IPS-18c (cell line): ENCODE measurements around the gene MGAM2.
"Not testable (repeated sequence)": the region's sequence is repeated elsewhere in the genome, so short reads cannot be mapped to it uniquely, and the experiment has no call there.

Experiments used
- H3K4me3 ChIP-seq: 2 replicates; pipeline ENCODE4 v1.7.0; 2013; ENCODE audit warnings: low read depth, mild to moderate bottlenecking, low read length, moderate library complexity; ENCODE audit not compliant: insufficient read depth
- H3K9me3 ChIP-seq: one replicate; pipeline ENCODE4 v1.6.1; 2013; ENCODE audit warnings: mild to moderate bottlenecking, low read length, moderate library complexity; ENCODE audit not compliant: control insufficient read depth, insufficient read depth

The MGAM2 gene

DNA sequence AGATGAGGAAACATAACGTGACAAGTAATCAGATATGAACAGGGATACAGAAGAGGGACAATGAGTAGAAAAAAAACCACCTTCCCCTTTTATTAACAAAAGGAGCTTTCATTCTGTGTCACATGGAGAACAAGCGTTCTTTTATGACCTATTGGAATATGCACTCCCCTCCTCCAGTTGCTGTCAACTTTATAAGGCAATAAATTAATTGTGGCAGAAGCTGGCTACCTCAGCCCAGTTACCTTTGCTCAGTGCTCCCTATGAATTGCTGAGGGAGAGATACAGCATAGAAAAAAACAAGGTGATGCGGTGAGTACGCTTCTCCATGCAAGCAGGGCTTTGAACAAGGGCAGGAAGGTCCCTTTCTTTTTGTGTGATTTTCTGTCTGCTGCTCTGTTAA lies at the start of gene MGAM2:
Gene MGAM2, plus strand, starts transcription at position 220 of the 400 bp plus-strand sequence. CDS start 5,156 bp downstream, outside the sequence.
- Histone ChIP-seq H3K4me3 (no peak within 1 kb of the TSS), H3K9me3 (no peaks in the 10 kb centered on the region)

DNA sequence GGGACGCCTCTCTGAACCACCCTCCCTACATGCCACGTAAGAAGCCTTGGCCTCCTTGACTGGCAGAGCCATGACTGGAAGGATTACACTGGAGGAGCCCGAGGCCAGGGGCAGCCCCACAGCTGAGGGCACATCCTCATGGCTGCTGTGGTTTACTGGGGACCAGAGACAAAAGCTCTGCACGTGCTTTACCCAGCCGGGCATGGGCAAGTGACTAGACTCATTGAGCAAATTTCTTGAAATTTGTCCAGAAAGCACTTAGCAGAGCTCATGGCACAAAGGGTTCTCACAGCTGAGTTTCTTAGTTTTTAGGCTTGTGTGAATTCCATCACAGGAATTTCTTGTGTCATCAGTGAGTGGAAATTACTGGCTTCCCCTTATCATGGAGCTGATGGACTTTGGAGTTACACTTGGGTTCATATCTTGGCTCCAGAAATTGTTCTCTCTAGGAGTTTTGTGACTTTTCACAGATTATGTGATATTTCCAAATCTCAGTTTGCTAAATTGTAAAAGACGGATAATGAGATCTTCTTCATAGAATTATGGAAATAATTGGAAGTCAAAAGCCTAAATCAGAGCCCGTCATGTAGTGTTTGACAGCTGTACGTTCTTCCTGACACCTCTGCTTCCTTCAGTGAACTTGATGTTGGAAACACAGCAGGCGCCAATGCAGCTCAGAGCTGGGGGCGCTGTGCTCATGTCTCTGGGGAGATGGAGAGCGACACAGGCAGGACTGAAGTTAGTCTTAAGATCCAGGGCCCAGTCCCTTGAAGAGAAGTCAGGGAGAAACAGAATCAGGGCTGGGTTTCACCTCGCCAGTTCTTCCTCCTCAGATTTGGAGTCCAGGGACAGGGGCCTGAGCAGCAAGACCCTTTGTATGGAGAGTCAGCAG lies 47.7 kb upstream of the MGAM2 start:
- peaks cover 2% of the 10 kb centered on the region for H3K9me3 ChIP-seq
- H3K4me3 ChIP-seq, result no peak overlapping the region

DNA sequence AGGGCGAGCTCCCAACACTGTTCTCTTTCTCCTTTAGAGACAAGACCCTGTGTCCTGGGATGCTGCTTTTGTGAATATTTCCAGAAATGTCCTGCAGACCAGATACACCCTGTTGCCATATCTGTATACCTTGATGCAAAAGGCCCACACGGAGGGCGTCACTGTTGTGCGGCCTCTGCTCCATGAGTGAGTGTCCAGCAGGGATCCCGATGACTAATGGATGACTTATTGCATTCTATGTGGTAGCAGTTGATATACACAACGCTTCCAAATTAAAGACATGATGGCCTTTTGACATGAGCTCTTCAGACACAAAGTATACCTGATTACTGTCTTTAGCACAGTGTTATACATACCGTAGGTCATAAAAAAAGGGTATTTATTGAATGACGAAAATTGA lies 45.0 kb upstream of the MGAM2 start:
- no peak overlapping the region for H3K4me3 ChIP-seq
- no peaks in the 10 kb centered on the region for H3K9me3 ChIP-seq

DNA sequence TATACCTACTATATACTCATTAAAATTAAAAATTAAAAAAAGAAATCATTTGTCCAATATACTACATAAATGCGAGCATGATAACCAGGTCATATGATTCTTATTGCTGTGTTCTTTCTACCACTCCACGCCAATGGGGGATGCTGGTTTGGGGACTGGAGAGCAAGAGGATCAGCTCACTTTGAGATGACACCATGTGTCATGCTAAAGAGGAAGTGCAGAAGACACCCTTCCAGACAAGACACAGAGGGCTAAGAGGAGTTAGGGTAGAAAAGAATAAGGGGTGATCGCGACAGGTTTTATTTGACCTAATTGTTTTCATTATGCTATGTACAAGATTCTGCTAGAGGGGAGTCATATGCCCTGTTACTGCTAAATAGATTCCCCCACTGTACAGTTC lies 33.8 kb upstream of the MGAM2 start:
- H3K4me3 ChIP-seq, result no peak overlapping the region
- no peaks in the 10 kb centered on the region for H3K9me3 ChIP-seq

DNA sequence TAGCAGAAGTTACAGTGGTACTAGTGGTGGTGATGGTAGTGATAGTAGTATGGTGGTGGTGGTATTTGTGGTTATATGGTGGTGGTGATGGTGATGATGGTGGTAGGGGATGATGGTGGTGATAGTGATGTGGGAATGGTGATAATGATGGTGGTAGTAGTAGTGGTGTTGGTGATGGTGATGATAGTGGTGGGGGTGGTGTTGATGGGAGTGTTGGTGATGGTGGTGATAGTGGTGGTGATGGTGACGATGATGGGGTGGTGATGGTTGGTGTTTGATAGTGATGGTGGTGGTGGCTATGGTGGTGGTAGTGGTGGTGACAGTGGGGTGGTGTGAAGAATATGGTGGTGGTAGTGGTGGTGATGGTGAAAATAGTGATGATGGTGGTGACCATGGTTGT lies 27.9 kb upstream of the MGAM2 start:
- no peak overlapping the region for H3K4me3 ChIP-seq
- H3K9me3 ChIP-seq, result no peaks in the 10 kb centered on the region

DNA sequence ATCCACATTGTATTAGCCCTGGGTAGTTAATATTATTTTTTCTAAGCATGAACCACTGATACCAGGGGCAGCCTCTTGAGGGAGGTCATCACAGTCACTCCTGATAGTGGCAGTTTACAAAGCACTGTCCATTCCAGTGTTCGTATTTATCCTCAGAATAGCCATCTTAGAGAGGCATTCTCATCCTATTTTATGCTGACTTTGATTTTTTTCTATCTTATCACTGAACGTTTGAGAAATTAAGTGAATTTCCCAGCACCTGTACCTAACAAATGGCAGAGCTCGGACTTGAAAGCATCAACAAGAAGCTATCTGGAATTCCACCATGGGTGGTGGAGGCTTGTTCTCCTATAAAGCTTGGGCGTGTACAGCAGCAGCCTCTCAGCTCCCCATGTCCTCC lies 26.1 kb upstream of the MGAM2 start:
- Histone ChIP-seq H3K9me3 (no peaks in the 10 kb centered on the region), H3K4me3 (no peak overlapping the region)

DNA sequence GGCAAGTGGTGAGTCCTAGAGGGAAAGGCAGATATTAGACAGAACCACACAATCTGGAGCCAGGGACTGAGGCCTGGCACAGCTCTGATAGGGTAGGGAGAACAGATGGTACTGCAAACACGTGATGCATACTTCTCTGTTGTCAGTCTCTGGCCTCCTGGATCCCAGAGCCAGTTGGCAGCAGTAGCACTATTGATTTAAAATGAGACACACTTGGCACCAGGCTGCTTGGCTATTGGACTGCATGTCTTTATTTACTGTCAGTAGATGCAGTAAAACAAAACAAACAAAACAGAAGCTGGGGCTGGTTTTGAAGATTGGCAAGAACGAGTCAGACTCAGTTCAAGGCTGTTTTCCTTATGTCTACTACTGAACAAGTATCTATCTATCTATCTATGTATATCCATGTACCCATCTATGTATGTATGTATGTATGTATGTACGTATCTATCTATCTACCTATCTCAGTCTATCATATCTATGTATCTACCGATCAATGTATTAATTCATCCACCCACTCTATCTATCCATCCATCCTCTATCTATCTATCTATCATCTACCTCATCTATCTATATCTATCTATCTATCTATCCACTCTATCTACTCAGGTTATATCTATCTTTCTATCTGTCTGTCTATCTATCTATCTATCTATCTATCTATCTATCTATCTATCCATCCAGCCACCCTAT lies 23.4 kb upstream of the MGAM2 start:
- Histone ChIP-seq H3K4me3 (no peak overlapping the region), H3K9me3 (peaks cover 2% of the 10 kb centered on the region)

DNA sequence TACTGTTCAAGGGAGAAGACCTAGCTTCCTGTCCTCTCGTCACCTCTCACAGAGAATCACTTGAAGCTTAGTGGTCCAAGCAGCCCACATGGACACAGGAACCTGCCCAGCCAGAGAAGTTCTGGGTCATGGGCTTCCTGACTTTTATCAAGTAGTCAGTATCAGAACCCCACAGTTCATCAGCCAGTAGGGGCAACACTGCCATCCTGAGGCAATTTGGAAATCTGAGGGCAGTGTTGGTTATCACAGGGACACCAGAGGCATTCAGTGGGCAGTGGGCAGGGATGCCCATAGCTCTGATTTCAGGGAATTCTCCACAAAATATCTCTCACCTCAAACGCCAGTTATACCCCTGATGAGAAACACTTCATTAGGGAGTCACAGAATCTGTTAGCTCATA lies 22.5 kb upstream of the MGAM2 start:
- Histone ChIP-seq H3K9me3 (peaks cover 2% of the 10 kb centered on the region), H3K4me3 (no peak overlapping the region)

DNA sequence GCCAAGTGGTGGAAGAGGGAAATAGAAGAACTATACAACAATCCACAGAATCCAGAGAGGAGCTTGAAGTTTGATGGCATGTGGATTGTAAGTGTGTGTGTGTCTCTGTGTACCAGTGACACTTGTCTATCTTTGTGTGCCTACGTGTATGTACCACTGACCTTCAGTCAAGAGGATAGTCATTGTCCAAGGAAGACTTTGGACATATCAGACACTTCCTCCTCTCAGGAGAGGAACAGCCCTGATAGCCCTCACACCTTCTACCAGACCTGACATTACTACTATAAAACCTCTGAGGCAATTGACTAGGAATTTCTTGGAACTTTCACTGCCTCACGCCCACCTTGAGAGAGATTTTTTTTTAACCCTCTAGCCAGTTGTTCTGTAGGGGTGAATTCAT lies 19.6 kb upstream of the MGAM2 start:
- Histone ChIP-seq H3K9me3 (peaks cover 2% of the 10 kb centered on the region), H3K4me3 (no peak overlapping the region)

DNA sequence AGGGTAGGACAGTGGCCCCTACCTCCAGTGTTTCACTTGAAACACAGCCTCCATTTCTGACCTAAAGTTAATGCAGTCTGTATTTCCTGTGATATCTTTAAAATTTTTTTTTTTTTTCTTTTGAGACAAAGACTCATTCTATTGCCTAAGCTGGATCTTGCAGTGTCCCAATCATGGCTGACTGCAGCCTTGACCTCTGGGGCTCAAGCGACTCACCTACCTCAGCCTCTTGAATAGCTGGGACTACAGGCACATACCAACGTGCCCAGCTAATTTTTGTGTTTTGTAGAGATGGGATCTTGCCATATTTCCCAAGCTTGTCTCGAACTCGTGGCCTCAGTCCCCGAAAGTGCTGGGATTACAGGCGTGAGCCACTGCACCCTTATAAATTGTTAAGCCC lies 16.7 kb upstream of the MGAM2 start:
- H3K9me3 ChIP-seq, result peaks cover 2% of the 10 kb centered on the region
- H3K4me3 ChIP-seq, result no peak overlapping the region

DNA sequence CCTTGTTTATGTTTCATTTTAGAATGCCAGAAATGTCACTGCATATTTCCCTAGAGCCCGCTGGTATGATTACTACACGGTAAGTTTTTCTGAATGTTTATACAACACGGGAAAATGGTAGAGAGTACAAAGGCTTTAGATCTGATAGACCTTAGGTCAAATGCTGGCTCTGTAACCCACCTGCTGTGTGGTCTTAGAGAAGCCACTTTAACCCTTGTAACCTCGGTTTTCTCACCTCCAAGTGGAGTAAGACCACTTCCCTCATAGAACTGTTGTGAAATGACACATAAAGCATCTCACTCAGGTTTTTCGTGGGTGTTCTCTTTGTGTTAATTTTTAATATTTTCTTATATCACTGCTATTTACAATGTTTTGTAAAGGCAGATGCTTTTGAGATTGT lies 13.9 kb upstream of the MGAM2 start:
- no peak overlapping the region for H3K4me3 ChIP-seq
- H3K9me3 ChIP-seq, result no peaks in the 10 kb centered on the region

DNA sequence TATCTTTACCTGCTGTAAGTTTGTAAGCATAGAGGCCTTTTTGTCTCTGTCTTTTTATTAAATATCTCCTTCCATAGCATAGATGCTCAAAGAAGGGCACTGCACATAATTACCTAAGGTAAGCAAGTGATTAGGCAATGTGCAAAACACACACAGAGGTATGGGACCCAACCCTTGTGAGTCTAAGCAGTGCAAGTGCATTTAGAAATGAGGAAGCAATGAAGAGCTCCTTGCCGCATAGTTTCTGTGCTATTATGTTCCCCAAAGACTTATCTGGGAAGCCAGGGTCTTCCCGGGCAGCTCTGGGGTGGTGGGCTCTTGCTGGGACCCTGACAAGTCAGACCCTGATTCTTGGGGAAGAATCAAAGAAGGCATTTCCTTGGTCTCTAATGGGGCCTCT lies 13.5 kb upstream of the MGAM2 start:
- H3K9me3 ChIP-seq, result no peaks in the 10 kb centered on the region

DNA sequence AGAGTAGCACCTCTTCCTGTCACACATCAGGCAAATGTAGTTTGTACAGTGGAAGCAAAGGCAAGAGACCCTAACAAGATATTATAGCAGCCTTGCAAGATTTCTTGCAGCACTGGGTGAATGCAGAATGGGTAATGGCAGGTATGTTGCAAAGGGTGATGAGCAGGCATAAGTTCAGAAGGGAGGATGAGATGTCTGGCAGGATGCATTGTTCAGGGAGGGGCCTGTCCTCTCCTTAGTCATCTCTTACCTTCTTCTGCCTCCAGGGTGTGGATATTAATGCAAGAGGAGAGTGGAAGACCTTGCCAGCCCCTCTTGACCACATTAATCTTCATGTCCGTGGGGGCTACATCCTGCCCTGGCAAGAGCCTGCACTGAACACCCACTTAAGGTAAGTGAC lies 12.2 kb upstream of the MGAM2 start:
- H3K4me3 ChIP-seq, H3K9me3 ChIP-seq: not testable (repeated sequence)

More for the DNA sequence above, 13.5 kb upstream of the MGAM2 start:
- H3K4me3 ChIP-seq, result no peak overlapping the region

DNA sequence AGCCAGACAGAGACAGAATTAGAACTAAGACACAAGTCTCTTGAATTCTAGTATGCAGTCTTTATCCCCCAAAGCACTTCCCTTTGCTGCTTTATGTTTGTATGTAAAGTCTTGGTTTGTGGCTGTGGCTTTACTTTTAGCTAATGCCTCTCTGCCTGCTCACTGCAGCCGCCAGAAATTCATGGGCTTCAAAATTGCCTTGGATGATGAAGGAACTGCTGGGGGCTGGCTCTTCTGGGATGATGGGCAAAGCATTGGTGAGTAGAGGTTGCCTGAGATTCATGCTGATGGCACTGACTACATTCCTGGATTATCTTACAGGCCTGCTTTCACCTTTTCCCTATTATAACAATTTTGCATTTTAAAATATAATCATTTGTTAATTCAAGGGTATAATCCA lies 10.9 kb upstream of the MGAM2 start:
- no peaks in the 10 kb centered on the region for H3K9me3 ChIP-seq
- no peak overlapping the region for H3K4me3 ChIP-seq

DNA sequence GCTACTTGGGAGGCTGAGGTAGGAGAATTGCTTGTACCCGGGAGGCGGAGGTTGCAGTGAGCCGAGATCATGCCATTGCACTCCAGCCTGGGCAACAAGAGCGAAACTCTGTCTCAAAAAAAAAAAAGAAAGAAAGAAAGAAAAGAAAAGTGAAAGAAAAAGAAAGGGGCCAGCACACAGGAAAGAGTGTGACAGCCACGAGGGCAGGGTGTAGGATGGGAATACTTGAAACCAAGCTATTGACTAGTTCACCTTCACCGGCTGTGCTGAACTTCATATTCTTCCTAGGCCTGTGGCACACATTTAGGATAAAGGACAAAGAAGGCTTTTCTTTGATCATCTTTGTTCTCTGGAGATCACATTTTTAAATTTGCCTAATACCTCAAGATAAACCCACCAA lies 9.7 kb upstream of the MGAM2 start:
- not testable (repeated sequence) for H3K4me3 ChIP-seq

DNA sequence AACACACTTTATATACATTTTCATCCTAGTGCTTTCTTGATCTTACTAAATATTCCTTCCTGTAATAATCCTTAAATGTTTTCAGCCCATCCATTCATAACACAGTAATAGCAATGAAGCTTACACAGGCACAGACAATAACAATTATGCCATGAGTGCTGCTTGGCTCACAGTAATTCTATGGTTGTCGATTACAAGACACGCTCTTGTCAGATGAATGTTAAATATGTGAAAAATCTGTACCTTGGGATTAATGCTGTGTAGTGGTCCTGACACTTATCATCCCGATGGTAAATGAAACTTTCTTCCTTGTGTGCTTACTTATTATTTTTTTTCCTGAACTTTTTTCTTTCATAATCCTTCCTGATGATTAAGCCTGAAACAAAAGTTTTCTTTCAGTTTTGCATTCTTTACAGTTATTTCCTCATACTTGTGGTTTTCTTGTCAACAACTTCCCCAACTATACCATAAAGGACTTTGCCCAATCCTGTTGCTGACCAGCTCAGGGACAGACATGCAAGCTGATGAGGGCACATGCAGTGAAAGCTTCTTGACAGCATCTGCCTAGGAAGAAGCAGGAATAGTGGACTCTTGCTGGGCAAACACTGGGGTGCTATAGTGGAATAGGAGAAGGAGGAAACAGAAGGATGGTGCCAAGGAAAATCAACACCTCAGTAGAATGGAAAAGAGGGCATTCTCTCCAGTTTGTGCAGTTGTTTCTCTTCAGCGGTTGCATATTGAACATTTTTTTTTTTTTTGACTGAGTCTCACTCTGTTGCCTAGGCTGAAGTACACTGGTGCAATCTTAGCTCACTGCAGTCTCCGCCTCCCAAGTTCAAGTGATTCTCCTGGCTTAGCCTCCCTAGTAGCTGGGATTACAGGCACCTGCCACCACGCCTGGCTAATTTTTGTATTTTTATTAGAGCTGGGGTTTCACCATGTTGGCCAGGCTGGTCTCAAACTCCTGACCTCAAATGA lies 6.7 kb upstream of the MGAM2 start:
- H3K9me3 ChIP-seq, result no peaks in the 10 kb centered on the region
- no peak overlapping the region for H3K4me3 ChIP-seq

More for the DNA sequence above, 9.7 kb upstream of the MGAM2 start:
- not testable (repeated sequence) for H3K9me3 ChIP-seq

DNA sequence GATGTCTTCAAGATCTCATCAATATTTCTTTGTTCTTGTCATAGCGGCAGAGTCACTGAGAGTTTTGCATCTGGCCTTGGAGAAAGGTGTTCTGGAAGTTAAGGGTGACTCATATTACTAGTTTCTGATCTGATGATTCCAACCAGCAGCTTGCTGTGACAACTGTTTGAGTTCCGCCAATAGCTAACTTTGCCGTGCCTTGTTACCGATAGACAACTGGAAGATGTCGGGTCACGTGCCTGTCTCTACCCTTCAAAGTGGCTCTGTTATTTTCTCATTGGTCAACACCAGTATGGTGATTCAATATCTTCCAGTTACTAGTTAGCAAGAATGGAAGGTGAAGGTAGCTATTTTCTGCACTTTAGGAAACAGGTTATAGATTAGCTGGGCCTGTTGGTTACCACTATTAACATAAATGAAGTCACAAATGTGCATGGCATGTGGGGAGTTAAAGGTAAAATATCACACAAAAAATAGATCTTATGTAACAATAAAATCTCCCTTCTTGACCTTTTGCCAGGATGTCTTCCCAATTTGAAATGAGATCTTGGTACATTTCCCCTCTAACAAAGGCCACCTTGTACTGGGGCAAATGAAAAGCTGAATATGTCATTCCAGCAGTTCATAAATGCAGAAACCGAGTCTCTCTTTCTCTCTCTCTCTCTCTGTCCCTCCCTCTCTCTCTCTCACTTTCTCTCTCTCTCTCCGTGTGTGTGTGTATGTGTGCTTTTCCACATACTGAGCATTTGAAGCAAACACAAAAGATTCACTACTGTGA lies 2.6 kb upstream of the MGAM2 start:
- H3K4me3 ChIP-seq, result no peak overlapping the region
- H3K9me3 ChIP-seq, result no peaks in the 10 kb centered on the region
